Measurements from ENCODE around the gene FAM81B.

Gene FAM81B

DNA sequence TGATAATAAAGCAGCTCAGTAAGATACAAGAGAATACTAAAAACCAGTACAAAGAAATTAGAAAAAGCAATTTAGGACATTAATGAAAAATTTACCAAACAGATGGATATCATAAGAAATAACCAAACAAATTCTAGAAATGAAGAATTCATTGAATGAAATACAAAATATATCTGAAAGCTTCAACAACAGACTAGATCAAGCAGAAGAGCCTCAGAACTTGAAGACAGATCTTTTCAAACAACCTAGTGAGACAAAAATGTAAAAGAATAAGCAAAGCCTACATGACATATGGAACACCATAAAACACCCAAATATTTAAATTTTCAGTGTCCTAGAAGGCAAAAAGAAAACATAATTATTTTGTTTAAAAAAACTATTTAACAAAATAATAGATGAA is 96.7 kb downstream of the FAM81B start:
- peaks cover 2% of the 10 kb centered on the region for H3K27me3 Mint-ChIP-seq (ENCODE audit: low read depth, poor library complexity)
- H3K36me3 Mint-ChIP-seq (ENCODE audit: low read depth), result peaks cover 95% of the 10 kb centered on the region
- no peaks in the 10 kb centered on the region for H3K4me1 Mint-ChIP-seq
- TF ChIP-seq, protein P1, sequence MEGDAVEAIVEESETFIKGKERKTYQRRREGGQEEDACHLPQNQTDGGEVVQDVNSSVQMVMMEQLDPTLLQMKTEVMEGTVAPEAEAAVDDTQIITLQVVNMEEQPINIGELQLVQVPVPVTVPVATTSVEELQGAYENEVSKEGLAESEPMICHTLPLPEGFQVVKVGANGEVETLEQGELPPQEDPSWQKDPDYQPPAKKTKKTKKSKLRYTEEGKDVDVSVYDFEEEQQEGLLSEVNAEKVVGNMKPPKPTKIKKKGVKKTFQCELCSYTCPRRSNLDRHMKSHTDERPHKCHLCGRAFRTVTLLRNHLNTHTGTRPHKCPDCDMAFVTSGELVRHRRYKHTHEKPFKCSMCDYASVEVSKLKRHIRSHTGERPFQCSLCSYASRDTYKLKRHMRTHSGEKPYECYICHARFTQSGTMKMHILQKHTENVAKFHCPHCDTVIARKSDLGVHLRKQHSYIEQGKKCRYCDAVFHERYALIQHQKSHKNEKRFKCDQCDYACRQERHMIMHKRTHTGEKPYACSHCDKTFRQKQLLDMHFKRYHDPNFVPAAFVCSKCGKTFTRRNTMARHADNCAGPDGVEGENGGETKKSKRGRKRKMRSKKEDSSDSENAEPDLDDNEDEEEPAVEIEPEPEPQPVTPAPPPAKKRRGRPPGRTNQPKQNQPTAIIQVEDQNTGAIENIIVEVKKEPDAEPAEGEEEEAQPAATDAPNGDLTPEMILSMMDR (IDR thresholded peaks at IDR 0.05), result no peak
- peaks cover 25% of the 10 kb centered on the region for H3K9me3 Mint-ChIP-seq
- no peak overlapping the region for H3K27ac Mint-ChIP-seq
- H3K4me3 Mint-ChIP-seq, result no peak overlapping the region
- no peak for DNase-seq

Measured in nephron progenitor cell (in vitro differentiated cells).